Neutrophil (primary cell): ENCODE measurements around the gene TMEM130.

Source experiments
- H3K27ac ChIP-seq: fragments of 200-600 bp; sonication (generic); 2 replicates; pipeline ENCODE4 v1.5.1; 2016; ENCODE audit warnings: mild to moderate bottlenecking, moderate library complexity
- H3K27me3 ChIP-seq: fragments of 200-600 bp; sonication (generic); 2 replicates; pipeline ENCODE4 v1.6.0; 2016; ENCODE audit warnings: mild to moderate bottlenecking
- H3K36me3 ChIP-seq: fragments of 200-600 bp; sonication (generic); 2 replicates; pipeline ENCODE4 v1.5.1; 2017
- H3K4me1 ChIP-seq, 2 experiments: fragments of 200-600 bp in 1 of 2; sonication (generic) in 1 of 2; 1 replicate in 1 of 2; 2 replicates in 1 of 2; pipeline versions ENCODE4 v1.5.1 to v1.6.1; 2013 to 2016; ENCODE audit warnings: low read depth in 1 of 2, low read length in 1 of 2, mild to moderate bottlenecking in 1 of 2, moderate library complexity in 1 of 2; ENCODE audit not compliant: control insufficient read depth in 1 of 2, insufficient read depth in 1 of 2
- H3K4me3 ChIP-seq, 2 experiments: fragments of 200-600 bp in 1 of 2; sonication (generic) in 1 of 2; 1 replicate in 1 of 2; 2 replicates in 1 of 2; pipeline ENCODE4 v1.5.1; 2013 to 2016; ENCODE audit warnings: low read depth in 1 of 2, low read length in 1 of 2, mild to moderate bottlenecking in 1 of 2, moderate library complexity in 1 of 2
- H3K9me3 ChIP-seq: fragments of 200-600 bp; sonication (generic); 2 replicates; pipeline ENCODE4 v1.5.1; 2016
- TF ChIP-seq, protein P1 (sequence below): fragments of 200-600 bp; sonication (generic); IDR thresholded peaks from 2 replicates; pipeline ENCODE4 v1.5.1; 2016; ENCODE audit warnings: antibody characterized with exemption

Gene TMEM130

DNA sequence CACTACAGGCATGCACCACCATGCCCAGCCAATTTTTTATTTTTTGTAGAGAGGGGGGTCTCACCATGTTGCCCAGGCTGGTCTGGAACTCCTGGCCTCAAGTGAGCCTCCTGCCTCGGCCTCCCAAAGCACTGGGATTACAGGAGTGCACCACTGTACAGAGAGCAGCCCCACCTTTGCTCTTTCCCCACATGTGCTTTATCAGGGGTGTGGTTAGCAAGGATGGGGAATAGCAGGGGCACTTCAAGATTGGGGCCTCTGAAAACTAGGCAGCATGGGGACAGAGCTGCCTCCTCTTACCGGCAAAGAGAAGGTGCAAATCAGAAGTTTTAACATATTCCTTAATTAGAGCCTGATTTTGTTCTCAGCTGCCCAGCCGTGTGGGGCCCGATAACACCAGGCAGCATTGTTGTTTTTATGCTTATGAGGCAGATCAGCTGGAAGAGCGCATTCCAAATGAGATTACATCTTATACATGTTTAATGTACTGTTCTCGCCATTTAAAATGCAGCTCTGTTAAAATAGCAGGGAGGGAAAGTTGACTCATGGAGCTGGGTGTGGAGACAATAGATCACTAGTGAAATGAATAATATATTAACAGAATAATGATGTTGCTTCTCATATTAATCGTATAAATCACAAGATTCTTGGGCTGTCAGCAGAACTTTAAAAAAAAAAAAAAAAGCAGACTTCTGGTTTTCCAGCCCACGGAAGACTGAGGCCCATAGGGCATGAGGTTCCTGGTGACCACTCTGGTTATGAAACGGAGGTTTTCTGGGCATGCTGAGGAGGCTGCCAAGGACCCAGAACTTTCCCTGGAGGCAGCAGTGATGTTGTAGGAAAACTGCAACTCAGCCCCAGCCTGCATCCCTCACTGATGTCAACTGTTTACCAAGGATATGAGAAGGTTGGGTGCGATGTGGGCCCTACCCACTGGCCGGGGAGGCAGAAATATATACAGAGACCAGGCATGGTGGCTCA, 62.5 kb downstream of the TMEM130 start:
- no peaks in the 10 kb centered on the region for H3K27me3 ChIP-seq
- no peak overlapping the region for H3K4me3 ChIP-seq
- H3K4me1 ChIP-seq, result no peaks in the 10 kb centered on the region
- no peaks in the 10 kb centered on the region for H3K36me3 ChIP-seq
- H3K27ac ChIP-seq, result no peak overlapping the region
- TF ChIP-seq, protein P1, sequence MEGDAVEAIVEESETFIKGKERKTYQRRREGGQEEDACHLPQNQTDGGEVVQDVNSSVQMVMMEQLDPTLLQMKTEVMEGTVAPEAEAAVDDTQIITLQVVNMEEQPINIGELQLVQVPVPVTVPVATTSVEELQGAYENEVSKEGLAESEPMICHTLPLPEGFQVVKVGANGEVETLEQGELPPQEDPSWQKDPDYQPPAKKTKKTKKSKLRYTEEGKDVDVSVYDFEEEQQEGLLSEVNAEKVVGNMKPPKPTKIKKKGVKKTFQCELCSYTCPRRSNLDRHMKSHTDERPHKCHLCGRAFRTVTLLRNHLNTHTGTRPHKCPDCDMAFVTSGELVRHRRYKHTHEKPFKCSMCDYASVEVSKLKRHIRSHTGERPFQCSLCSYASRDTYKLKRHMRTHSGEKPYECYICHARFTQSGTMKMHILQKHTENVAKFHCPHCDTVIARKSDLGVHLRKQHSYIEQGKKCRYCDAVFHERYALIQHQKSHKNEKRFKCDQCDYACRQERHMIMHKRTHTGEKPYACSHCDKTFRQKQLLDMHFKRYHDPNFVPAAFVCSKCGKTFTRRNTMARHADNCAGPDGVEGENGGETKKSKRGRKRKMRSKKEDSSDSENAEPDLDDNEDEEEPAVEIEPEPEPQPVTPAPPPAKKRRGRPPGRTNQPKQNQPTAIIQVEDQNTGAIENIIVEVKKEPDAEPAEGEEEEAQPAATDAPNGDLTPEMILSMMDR, result no peak
- H3K9me3 ChIP-seq, result no peaks in the 10 kb centered on the region

DNA sequence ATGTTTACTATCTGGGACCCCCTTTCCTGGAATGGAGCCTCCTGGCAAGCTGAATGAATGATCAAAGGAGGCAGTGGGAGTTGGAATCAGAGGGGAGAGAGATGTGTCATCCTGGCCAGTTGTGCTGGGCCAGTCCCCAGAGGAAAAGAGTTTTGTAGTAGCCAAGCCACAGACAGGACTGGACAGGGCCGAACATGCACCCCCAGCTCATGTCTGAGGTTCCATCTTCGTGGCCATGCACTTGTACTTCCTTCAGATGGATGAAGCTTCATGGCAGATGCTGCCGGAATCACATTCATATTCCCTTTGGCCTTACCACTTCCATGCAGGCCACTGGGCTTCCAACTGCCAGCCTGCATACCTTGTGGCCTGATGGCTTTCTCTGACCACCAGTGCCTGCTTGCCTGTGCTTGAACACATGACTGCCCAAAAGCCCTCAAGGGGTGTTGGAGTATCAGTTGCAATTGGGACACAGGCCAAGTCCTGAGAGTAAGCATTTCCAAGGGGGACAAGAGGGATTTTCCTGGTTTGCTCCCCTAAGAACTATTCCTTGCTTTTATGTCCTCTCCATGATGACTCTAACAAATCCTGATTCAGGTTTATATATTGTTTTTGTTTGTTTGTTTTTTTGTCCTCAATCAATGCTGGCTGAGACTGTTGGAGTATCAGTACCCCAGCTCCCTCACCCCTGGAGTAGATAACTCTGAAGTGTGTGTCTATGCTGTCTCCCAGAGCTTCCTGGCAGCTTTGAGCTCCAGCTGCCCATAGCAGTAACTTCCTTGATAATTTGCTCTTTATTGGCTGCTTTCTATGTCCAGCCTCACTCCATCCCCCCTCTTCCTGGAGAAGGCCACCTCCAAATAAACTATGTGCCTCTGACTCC, 63.6 kb downstream of the TMEM130 start:
- Histone ChIP-seq H3K9me3 (no peaks in the 10 kb centered on the region), H3K4me1 (no peaks in the 10 kb centered on the region), H3K4me3 (no peak overlapping the region), H3K27me3 (no peaks in the 10 kb centered on the region), H3K36me3 (no peaks in the 10 kb centered on the region), H3K27ac (no peak overlapping the region)
- TF ChIP-seq, protein P1, result no peak

DNA sequence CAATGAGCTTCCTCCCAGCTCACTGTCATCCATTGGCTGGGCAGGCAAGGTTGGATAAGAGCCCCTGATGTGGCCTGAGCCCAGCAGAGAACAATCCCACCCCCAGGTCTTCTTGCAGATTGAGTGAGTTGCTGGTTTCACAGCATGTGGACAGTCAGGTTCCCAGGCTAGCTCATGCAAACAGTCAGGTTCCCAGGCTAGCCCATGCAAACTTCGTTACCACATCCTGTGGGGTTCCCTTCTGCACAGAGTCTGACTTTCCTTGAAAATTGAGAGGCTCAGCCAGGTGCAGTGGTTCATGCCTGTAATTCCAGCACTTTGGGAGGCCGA, 67.1 kb downstream of the TMEM130 start:
- Histone ChIP-seq H3K36me3 (no peaks in the 10 kb centered on the region), H3K4me3 (no peak overlapping the region), H3K27ac (no peak overlapping the region), H3K9me3 (no peaks in the 10 kb centered on the region), H3K4me1 (no peaks in the 10 kb centered on the region), H3K27me3 (no peaks in the 10 kb centered on the region)
- TF ChIP-seq, protein P1, result no peak

DNA sequence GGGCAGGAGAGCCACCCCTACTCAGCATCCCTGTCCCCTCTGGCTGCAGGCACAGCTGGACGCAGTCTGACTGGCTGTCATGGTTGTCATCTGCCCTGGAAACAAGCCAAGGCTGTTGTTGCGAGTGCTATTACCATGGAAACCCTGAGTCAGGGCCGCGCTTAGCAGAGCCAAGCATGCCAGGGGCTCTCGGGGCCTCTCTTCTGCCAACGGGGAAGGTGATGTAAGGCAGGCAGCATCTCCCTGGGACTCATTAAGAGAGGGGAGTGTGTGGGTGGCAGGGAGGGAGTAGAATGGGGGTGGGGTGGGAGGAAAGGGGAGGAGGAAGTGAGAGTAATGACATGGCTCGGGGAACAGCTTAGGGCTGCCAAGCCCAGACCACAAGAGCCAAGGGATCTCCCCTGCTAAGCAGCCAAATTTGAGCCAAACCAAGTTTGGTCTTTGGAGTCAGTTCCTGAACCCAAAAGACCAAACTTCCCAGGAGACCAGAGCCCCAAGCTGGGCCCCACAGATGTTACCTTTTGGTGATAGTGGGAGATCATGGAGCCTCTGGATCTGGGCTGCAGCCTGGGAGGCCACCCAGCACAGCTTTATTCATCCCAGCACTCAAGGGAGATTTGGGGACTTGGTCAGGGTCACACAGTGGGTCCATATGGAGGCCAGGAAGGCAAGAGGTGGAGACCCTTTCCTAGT, 67.6 kb downstream of the TMEM130 start:
- H3K4me1 ChIP-seq, result no peaks in the 10 kb centered on the region
- no peaks in the 10 kb centered on the region for H3K36me3 ChIP-seq
- H3K4me3 ChIP-seq, result no peak overlapping the region
- H3K27ac ChIP-seq, result no peak overlapping the region
- H3K9me3 ChIP-seq, result no peaks in the 10 kb centered on the region
- TF ChIP-seq, protein P1, result no peak
- no peaks in the 10 kb centered on the region for H3K27me3 ChIP-seq

DNA sequence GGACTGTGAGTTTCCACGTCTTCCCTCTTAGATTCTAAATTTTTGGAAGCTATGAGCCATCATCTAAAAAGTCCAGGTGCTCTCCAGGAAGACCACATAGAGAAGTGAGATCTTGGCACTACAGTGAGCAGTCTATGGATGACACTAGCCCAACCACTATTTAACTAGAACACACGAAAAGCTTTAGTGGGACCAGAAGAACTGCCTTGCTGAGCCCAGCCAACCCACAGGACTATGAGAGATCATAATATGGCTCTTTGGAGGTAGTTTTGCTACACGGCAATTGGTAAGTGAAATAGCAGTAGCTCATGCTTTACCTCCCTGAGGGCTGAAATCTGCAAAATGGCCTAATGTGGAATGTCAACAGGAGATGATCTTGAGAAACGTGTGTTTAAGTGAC, 68.8 kb downstream of the TMEM130 start:
- TF ChIP-seq, protein P1, result no peak
- Histone ChIP-seq H3K27ac (no peak overlapping the region), H3K36me3 (no peaks in the 10 kb centered on the region), H3K4me1 (no peaks in the 10 kb centered on the region), H3K9me3 (no peaks in the 10 kb centered on the region), H3K27me3 (no peaks in the 10 kb centered on the region), H3K4me3 (no peak overlapping the region)
